GF-D8 (cell line): Measurements from ENCODE around the gene NOXA1.
"Not testable (repeated sequence)": the region's sequence is repeated elsewhere in the genome, so short reads cannot be mapped to it uniquely, and the experiment has no call there.

ENCODE experiments used
- DNase-seq: peaks from one replicate; lab custom pipeline; 2025; lab: John Stamatoyannopoulos, UW

The NOXA1 gene

DNA sequence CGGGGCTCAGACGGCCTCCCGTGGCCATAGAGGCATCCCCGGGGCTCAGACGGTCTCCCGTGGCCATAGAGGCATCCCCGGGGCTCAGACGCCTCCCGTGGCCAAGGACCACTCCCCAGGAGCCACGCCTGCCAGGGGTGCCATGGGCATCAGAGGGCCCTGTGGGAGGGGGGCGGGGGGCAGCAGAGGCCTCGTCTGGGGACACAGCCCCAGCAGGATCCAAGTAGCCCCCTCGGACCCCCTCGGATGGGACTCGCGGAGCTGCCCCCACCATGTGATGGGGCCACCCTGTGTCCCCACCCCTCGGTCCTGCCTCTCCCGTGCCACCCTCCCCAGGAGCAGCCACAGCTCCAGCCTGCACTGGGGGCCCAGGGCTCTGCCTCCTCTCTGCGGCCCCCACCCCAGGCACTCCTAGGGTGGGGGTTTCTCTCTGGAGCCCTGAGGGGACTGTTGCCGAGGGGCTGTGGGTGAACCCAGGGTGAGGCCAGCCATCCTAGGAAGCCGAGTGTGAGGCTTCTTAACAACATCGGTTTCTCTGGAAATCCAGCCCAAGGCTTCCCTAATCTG lies 15.5 kb downstream of the NOXA1 start:
- DNase-seq = no peak

GRCh38 chr9:137439158-137439714 lies 16.0 kb downstream of the NOXA1 start:
- DNase-seq = no peak

DNA sequence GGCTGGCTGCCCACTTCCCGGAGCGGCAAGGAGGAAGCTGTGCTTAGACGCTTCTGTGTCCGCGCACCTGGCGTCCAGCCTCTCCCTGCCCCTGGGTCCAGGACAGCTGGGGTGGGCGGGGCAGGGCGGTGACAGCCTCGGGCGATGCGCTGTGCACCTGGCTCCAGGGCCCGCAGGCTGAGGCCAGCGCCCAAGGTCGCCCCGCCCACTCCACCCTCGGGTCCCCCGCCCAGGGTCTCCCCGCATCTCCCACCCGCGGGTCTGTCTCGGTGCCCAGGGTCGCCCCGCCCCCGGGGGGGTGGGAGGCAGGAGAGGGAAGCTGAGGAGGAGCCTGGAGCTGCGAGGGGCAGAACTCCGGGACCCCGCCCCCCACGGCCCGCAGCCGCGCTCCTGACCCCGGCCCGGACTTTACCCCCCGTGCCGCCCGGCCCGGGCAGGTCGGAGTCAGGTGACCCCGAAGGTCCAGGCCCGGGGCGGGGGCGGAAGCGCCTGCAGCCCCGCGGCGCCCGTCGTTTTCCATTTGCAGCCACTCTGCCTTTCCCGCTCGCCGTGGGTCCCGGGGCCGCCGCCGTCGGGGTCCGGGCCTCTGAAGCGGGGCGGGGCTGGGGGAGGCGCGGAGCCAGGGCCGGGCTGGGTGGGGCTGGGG lies 18.2 kb downstream of the NOXA1 start, which contains the start of gene ENTPD8:
TSS of gene ENTPD8 (minus strand) at position 69 of the 646 bp plus-strand sequence. CDS start 3,072 bp downstream, outside the sequence.
- DNase-seq = no peak

DNA sequence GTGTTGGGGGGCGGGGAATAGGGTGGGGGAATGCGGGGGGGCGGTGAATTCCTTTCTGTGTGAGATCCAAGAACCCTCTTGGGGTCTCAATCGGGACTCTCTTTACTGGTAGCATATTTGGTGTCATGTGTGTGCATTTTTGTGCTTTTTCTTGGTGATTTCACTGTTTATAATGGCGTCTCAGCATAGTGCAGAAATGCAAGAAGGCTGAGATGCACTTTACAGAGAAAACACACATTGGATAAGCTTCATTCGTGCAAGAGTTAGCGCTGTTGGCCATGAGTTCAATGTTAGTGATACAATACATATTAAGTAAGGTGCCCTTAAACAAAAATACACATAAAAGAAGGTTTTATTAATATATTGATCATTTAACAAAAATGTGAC lies 18.7 kb downstream of the NOXA1 start:
- no peak for DNase-seq

DNA sequence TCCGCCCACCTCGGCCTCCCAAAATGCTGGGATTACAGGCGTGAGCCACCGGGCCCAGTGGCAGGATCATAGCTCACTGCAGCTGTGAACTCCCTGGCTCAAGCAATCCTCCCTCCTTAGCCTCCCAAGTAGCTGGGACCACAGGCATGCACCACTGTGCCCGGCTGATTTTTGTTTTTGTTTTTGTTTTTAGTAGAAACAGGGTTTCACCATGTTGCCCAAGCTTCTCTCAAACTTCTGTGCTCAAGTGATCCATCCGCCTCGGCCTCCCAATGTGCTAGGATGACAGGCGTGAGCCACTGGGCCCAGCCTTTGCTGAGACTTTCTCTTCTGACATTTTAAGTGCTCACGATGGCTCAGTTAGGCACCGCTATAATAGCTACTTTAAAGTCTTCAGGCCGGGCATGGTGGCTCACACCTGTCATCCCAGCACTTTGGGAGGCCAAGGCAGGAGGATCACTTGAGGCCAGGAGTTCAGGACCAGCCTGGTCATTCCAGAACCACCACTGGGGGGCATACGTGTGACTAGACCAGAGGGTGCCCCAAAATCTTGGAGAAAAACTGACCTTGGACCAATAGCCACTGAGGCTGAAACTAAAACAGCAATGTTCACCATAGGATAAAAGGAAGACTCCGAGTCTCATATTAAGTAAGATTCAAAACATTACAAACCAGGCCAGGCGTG lies 21.1 kb downstream of the NOXA1 start:
- no peak for DNase-seq

DNA sequence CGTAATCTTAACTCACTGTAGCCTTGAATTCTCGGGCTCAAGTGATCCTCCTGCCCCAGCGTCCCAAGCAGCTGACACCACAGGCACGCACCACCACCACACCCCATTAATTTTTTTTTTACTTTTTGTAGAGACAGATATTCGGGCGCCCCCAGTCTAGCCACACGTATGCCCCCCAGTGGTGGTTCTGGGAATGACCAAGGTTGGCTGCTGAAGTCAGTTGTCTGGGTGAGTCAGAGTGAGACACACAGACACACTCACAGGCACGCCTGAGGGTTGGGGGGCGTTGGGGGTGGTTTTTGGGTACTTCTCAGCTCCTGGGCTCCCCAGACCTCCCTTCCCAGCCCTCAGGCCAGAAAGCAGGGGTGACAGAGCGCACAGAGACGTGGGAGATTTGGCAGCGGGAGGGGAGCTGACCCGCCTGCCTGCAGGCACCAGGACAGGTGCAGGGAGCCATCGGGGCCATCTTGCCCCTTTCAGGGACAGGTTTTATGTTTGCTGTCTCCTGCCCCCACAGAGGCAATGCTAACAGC lies 22.1 kb downstream of the NOXA1 start:
- no peak for DNase-seq

- no peak for DNase-seq
These were observed 22.8 kb downstream of the NOXA1 start for GRCh38 chr9:137445930-137446431.

DNA sequence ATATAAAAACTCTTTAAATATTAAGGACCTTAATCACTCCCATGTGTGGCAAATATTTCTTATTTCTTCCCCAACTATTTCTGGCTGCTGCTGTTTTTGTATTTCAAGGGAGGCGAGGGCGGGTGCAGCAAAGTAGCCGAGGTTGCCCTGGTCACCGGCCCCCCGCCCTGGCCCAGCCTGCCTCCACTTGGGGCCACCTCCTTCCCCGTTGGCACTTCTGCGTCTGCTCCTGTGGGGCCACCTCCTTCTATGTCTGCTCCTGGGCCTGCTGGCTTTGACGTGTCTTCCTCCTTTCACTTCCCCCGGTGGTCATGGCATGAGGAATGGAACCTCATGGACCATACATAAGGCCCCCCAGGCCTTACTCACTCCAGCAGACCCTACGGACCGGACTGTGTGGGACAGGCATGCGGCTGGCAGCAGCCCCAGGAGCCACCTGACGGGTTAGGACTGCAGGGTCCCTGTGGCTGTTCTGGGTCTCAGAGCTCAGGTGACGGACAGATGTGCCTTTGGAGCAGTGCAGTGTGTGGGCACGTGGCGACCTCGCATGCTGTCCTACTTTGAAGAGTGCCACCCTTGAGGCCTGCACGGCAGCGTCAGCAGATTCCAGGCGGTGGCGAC lies 23.8 kb downstream of the NOXA1 start:
- DNase-seq = no peak

DNA sequence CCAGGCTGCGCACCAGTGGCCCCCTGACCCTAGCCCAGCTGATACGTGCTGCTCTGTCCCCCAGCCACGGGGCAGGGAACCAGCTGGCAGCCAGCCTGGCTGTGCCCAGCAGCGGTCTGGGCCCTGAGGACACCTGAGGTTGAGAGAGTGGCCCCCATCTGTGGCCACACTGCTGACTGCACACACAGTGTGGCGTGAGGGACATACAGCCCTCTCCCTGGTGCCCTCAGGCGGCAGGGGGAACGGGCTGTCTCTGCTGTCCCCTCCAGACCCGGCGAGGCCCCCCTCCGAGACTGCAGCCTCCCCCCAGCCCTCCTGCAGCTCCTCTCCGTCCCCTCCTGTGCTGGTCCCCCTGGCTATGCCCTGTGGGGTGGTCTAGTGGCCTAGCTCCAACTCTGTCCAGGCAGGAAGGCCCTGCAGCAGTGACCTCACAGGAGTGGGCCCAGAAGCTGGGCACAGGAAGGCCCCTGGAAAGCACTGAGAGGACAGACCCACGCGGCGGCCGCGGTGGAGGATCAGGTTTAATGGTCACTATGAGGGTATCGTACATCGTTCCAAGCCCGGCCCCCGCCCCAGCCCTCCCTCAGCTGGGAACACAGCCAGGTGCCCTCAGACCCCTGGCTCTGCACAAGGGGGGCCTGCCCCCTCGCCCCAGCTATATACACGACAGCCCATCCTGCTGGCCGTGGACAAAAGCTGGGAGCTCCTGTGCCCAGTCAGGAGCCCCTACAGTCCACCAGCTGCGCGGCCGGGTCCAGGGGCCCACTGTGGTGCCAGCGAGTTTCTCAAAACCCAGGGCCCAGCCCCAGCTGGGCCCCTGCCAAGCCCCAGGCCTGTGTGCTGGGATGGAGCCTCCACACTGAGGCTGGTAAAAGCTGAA lies 24.8 kb downstream of the NOXA1 start:
- DNase-seq = no peak

GRCh38 chr9:137448602-137448962 lies 25.4 kb downstream of the NOXA1 start:
- no peak for DNase-seq

DNA sequence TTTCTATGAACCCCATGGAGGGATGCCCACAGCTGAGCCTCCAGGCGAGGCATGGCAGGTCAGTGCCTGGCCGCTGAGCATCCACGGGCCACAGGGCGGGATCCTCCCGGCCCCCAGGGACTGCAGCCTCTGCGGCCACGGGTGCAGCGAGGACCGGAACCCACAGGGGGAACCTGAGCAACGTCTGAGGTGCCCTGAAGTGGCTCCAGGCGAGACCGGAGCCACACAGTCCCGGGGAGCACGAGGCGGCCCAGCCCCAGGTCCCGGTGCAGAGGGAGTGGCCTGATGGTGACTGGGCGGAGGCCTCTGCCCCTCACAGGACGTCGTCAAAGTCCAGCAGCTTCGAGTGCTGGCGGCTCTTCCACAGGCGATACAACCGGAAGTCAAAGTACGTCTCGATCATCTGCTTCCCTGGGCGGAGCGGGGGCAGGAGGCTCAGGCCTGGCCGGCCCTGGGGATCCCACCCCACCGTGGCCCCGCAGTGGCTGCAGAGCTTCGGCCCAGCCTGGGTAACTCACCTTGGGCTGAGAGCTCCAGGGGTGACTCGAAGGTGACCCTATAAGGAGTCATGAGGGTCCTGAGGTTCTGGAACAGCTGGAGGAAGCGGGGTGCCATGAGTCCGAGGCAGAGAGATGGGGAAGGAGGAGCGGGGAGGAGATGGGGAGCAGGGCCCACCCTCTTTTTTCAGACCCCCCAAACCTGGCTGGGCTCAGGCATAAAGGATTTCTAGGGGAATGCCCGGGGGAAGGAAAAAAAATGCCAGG lies 26.1 kb downstream of the NOXA1 start:
- no peak for DNase-seq

DNA sequence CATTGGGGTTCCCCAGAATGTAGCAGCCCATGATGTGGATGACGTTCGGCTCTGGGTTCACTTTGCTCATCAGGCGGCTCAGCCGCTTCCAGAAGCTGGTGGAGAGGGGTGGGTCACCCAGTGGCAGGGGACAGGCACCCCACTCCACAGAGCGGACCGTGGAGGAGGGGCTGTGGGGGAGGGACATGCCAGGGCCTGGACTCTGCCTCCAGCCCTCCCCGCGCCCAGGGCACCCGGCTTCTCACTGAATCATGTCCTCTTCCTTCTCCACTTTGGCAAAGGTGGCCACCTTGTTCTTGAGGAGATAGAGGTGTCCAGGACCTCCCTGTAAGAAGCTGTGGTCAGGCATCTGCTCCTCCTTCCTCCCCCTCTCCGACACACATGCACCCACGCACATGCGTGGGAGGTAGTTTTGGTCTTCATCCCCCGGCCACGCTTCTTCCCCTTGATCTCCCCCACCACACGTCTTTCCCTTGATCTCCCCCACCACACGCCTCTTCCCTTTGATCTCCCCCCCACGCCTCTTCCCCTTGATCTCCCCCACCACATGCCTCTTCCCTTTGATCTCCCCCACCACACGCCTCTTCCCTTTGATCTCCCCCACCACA lies 26.8 kb downstream of the NOXA1 start:
- DNase-seq = no peak

DNA sequence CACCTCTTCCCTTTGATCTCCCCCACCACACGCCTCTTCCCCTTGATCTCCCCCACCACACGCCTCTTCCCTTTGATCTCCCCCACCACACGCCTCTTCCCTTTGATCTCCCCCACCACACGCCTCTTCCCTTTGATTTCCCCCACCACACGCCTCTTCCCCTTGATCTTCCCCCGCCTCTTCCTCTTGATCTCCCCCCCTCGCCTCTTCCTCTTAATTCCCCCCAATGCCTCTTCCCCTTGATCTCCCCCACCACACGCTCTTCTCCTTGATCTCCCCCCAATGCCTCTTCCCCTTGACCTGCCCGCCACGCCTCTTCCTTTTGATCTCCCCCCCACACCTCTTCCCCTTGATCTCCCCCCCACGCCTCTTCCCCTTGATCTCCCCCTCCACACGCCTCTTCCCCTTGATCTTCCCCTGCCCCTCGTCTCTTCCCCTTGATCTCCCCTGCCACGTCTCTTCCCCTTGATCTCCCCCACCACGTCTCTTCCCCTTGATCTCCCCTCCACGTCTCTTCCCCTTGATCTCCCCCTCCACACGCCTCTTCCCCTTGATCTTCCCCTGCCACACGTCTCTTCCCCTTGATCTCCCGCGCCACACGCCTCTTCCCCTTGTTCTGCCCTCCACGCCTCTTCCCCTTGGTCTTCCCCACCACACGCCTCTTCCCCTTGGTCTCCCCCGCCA lies 27.5 kb downstream of the NOXA1 start:
- not testable (repeated sequence) for DNase-seq

- DNase-seq = not testable (repeated sequence)
These were observed 28.2 kb downstream of the NOXA1 start for GRCh38 chr9:137451264-137452005.

DNA sequence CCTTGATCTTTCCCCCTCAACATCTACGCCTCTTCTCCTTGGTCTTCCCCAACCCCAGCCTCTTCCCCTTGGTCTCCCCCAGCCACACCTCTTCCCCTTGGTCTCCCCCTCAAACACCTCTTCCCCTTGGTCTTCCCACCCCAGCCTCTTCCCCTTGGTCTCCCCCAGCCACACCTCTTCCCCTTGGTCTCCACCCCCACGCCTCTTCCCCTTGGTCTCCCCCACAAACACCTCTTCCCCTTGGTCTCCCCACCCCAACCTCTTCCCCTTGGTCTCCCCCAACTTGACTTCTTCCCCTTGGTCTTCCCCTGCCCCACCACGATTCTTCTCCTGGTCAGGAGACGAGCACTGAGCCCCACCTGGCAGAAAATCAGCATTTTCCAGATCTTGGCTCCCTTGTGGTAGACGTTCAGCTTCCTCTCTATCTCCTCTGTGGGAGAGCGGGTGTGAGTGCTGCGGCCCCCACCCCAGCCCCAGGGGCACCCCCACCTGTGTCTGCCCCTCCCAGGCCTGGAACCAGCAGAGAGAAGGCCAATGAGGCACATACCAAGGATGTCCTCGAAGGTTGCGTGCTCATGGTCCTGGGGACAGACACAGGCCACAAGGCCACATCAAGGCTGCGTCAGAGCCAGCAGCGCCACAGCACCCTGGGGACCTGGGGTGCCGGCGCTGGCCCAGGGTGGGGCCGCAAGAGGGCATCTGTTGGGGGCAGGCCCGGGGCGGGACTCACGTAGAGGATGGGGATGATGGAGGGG lies 29.0 kb downstream of the NOXA1 start:
- no peak for DNase-seq

DNA sequence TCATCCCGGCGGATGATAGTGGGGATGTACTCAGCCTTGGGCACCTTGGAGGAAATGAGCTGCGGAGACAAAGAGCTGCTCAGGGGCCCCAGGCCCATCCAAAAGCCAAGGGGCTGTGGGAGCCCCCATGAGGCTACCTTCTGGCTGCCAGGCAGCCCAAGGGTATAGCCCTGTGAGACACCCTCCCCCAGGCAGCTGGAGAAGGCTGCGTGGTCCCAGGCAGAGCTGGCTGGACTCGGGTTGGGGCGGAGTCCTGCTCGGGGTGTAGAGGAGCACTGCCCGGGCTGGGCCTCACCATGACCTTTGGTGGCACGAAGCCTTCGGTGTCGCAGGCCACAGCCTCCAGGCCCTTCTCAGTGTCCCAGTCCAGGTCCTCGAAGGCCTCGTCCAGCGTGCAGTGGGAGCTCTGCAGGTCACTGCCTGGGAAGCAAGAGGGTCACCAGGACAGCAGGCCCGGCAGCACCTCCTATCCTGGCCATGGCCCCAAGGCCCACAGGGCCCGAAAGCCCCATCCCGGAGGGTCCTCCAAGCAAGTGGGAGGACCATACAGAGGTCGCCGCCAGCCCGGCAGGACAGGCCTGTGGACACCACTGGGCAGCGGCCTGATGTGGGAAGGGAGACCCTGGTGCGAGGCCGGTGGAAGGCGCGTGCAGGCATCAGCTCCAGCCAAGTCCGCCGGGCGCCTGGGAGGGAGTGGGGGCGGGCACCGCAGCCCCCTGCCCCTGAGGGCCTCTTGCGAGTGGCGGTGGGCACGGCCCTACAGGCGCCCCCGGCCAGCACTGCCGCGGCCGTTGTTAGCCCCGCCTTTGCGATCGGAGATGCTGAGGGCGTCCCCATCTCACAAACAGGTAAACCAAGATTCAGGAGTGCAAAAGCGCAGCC lies 29.8 kb downstream of the NOXA1 start:
- no peak for DNase-seq

- no peak for DNase-seq
These were observed 30.5 kb downstream of the NOXA1 start for GRCh38 chr9:137453643-137454081.
